Measurements from ENCODE around the gene CNN1.

CNN1 gene

DNA sequence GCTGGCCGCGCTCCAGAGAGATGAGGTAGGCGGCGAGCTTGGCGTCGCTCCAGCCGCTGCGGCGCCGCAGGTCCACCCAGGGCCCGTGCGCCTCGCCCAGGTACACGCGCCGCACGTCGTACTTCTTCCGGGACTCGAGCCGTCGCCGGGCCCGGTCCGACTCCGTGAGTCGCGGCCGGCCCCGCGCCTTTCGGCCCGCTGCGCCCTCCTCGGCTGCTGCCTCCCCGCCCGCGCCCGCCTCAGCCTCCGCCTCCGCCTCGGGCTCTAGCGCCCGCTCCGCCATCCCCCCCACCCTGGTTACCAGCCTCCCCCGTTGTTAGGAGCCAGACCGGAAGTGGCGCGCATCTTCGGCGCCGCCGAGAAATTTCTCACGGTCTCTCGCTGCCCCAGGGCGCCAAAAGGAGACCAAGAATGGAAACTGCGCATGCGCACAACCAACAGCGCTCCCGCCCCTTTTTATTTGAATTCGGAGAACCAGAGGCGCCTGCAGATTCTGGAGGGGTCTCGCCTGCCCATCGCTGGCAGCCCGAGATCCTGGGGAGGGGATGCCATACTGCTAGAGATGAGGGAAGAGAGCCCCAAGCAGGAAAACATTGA lies 33.0 kb upstream of the CNN1 start, which contains the start of gene ZNF653:
TSS of gene ZNF653 (minus strand) at position 336 of the 597 bp plus-strand sequence. CDS start at position 283, 53 bp downstream.
- Mint-ChIP-seq H3K27ac (peak within 1 kb of the TSS; percentile 89 to 97 (median 95)), H3K4me3 (peak within 1 kb of the TSS; percentile 88 to 89 (median 89)), H3K4me1 (peaks cover 9% of the 10 kb centered on the region), H3K27me3 (ENCODE audit: low read depth) (no peaks in the 10 kb centered on the region), H3K9me3 (no peaks in the 10 kb centered on the region), H3K36me3 (ENCODE audit: low read depth) (peaks cover 8% of the 10 kb centered on the region)
- TF ChIP-seq, protein P1, sequence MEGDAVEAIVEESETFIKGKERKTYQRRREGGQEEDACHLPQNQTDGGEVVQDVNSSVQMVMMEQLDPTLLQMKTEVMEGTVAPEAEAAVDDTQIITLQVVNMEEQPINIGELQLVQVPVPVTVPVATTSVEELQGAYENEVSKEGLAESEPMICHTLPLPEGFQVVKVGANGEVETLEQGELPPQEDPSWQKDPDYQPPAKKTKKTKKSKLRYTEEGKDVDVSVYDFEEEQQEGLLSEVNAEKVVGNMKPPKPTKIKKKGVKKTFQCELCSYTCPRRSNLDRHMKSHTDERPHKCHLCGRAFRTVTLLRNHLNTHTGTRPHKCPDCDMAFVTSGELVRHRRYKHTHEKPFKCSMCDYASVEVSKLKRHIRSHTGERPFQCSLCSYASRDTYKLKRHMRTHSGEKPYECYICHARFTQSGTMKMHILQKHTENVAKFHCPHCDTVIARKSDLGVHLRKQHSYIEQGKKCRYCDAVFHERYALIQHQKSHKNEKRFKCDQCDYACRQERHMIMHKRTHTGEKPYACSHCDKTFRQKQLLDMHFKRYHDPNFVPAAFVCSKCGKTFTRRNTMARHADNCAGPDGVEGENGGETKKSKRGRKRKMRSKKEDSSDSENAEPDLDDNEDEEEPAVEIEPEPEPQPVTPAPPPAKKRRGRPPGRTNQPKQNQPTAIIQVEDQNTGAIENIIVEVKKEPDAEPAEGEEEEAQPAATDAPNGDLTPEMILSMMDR (IDR thresholded peaks at IDR 0.05; ENCODE audit: unreplicated experiment in 3 of 3), result no peak

DNA sequence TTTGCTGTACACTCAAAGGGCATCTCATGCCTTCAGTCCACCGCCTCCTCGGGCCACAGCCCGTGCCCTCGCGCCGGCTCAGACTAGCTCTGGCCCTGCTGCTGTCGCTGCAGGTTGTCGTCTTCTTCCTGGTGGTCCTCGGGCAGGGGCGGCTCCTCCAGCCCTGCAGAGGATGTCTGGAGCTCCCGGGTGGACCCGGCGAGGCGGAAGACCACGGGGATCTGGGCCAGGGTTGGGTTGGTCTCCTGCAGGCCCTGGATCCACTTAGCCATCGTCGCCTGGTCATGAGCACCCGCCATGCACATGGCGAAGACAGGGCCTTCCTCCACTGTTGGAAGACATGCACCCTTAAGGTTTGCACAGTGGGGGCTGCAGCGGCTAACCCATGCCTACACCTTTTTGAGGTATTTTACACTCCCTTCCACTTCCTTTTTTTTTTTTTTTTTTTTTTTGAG lies 32.5 kb upstream of the CNN1 start:
- Mint-ChIP-seq H3K27me3 (ENCODE audit: low read depth) (no peaks in the 10 kb centered on the region), H3K27ac (peak overlapping the region; percentile 89 to 97 (median 95)), H3K4me3 (peak overlapping the region; percentile 88 to 89 (median 89)), H3K9me3 (no peaks in the 10 kb centered on the region), H3K36me3 (ENCODE audit: low read depth) (peaks cover 7% of the 10 kb centered on the region), H3K4me1 (peaks cover 9% of the 10 kb centered on the region)
- TF ChIP-seq, protein P1 (IDR thresholded peaks at IDR 0.05; ENCODE audit: unreplicated experiment in 3 of 3), result no peak

DNA sequence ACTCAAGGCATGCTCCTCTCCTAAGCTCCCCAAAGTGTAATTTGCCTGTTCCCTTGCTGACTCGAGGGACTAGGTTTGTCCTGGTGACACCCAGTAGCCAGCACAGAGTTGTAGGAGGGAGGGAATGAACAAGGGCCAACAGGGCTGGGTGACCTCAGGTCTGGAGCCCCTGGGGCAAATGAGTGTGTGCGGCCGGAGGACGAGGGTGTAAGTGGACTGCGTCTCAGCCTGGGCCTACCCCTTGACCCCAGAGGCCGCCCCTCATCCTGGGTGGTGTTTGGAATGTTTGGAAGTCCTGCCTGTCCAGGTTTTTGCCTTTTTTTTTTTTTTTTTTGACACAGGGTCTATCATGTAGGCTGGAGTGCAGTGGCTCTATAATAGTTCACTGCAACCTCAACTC lies 31.7 kb upstream of the CNN1 start:
- Mint-ChIP-seq H3K4me1 (peaks cover 9% of the 10 kb centered on the region), H3K27me3 (ENCODE audit: low read depth) (no peaks in the 10 kb centered on the region), H3K4me3 (peak overlapping the region; percentile 88 to 89 (median 89)), H3K27ac (peak overlapping the region in 1 of 3 experiments; percentile 49), H3K36me3 (ENCODE audit: low read depth) (peaks cover 12% of the 10 kb centered on the region), H3K9me3 (no peaks in the 10 kb centered on the region)
- TF ChIP-seq, protein P1 (IDR thresholded peaks at IDR 0.05; ENCODE audit: unreplicated experiment in 3 of 3), result no peak

DNA sequence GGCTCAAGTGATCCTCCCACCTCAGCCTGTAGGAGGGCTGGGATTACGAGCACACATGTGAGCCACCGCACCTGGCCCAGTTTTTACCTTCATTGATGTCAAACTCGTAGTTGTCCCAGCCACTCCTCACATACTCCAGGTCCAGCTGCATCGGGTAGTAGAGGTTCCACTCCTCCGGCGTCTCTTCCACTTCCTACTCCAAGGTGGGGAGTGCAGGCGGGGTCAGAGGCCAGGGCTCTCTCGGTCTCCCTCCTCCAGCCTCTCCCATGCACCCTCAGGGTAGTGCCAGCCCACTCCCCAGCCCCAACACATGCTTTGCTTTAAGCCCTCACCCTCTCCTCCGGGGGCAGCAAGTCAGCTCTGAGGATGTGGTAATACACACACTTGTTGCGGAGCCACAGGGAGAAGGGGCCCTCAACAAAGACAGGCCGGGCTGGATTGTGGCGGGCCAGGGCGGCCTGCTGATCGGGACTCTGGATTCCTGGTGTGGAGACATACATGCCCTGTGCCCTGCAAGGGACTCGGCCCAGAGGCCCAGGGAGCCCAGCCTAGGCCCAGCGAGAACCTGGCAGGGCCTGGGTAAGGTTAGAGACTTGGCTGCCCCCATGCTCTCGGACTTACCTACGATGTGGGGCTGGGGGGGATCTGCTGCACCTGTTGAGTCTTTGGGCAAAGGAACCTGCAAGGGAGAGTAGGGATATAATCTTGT lies 31.1 kb upstream of the CNN1 start:
- peaks cover 9% of the 10 kb centered on the region for H3K4me1 Mint-ChIP-seq
- H3K27me3 Mint-ChIP-seq (ENCODE audit: low read depth), result no peaks in the 10 kb centered on the region
- no peak overlapping the region for H3K27ac Mint-ChIP-seq
- TF ChIP-seq, protein P1 (IDR thresholded peaks at IDR 0.05; ENCODE audit: unreplicated experiment in 3 of 3), result no peak
- H3K4me3 Mint-ChIP-seq, result peak overlapping the region; percentile 88 to 89 (median 89)
- H3K36me3 Mint-ChIP-seq (ENCODE audit: low read depth), result peaks cover 14% of the 10 kb centered on the region
- H3K9me3 Mint-ChIP-seq, result no peaks in the 10 kb centered on the region

DNA sequence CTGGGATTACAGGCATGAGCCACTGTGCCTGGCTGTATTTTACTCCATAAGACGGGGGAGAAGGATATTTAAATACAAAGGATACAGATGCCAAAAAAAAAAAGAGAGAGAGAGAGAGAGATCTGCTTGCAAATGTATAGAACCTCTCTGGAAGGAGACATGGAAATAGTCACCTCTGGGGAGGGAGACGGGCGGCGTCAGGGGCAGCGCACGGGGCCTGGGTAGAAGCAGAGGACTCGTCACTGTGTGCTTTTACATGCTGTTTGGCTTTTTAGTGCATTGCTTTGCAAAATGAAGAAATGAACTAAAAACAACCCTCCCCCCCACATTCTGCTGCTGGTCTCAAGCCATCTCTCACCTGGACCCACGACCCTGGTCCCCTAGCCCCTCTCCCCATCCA lies 28.2 kb upstream of the CNN1 start:
- Mint-ChIP-seq H3K27ac (no peak overlapping the region), H3K4me3 (no peak overlapping the region), H3K27me3 (ENCODE audit: low read depth) (no peaks in the 10 kb centered on the region), H3K4me1 (peaks cover 5% of the 10 kb centered on the region), H3K36me3 (ENCODE audit: low read depth) (peaks cover 14% of the 10 kb centered on the region), H3K9me3 (no peaks in the 10 kb centered on the region)
- TF ChIP-seq, protein P1 (IDR thresholded peaks at IDR 0.05; ENCODE audit: unreplicated experiment in 3 of 3), result no peak
